Adrenal gland (tissue), 12 donors: ENCODE data around the gene C2CD3. TPM values are rescaled to one million over a fixed set of nuclear protein-coding genes. Genes with fewer than 3 reads are reported as not detected.

Experiments
- DNase-seq, 7 donors: peaks; one replicate each; pipeline ENCODE4 v3.0.0-alpha.2; 2019 to 2020
- H3K27ac ChIP-seq, 5 donors: fragments of 200-600 bp; sonication (generic) in 4 of 5; 1 replicate in 3 of 5; 2 replicates in 2 of 5; pipeline versions ENCODE4 v1.5.1 to v1.8.0; 2016 to 2020; ENCODE audit warnings: mild to moderate bottlenecking in 1 of 5
- H3K27me3 ChIP-seq: fragments of 200-600 bp; 2 replicates; pipeline ENCODE4 v1.8.0; 2021
- H3K36me3 ChIP-seq, 2 donors: fragments of 200-600 bp; replicated peaks in 1 of 2; 1 replicate in 1 of 2; 2 replicates in 1 of 2; pipeline versions ENCODE4 v1.5.1 to v1.8.0; 2018 to 2022
- H3K4me1 ChIP-seq, 2 donors: fragments of 200-600 bp; replicated peaks in 1 of 2; 1 replicate in 1 of 2; 2 replicates in 1 of 2; pipeline versions ENCODE4 v1.5.1 to v1.8.0; 2018 to 2021
- H3K4me3 ChIP-seq, 4 donors: fragments of 200-600 bp; sonication (generic) in 3 of 4; one replicate each; pipeline ENCODE4 v1.5.1; 2016 to 2018
- H3K9me3 ChIP-seq, 3 donors: fragments of 200-600 bp; sonication (generic) in 1 of 3; replicated peaks in 1 of 3; 1 replicate in 2 of 3; 2 replicates in 1 of 3; pipeline versions ENCODE4 v1.5.1 to v1.8.0; 2016 to 2021
- POLR2A ChIP-seq, 2 donors: fragments of 450-650 bp; IDR thresholded peaks; one replicate each; pipeline ENCODE4 v1.6.1; 2017; ENCODE audit warnings: antibody characterized with exemption in 2 of 2, mild to moderate bottlenecking in 2 of 2, moderate library complexity in 1 of 2
- WGBS, 4 donors: extraction: QIAGEN DNeasy Blood & Tissue Kit in 2 of 4; methylation state at CpG; one replicate each; pipeline versions ENCODE4 v1.1.5 to v1.1.7; 2013 to 2017; 5-methylcytosine and 5-hydroxymethylcytosine counted together
- intact Hi-C, 2 donors: fragments of 100-400 bp; cut with DNase I; formaldehyde crosslinking; loops; one replicate each; pipeline versions ENCODE4 v1.14.1 to v1.15.0; 2022 to 2023
- polyA plus RNA-seq, 3 donors: library from polyadenylated mRNA; stranded (reverse); fragments of 200-250 nt in 2 of 3; fragments of 350-450 nt in 1 of 3; fragmentation: Illumina TruSeq in 1 of 3; extraction: RNeasy Lipid Tissue Mini Kit (QIAGEN cat#74804) in 1 of 3; gene quantifications; one replicate each; pipeline ENCODE4 v1.2.3, GENCODE V29; 2013 to 2014
- total RNA-seq, 9 donors: library from RNA; depleted of rRNA in 4 of 9; stranded (reverse); fragments of >200 nt in 4 of 9; fragments of 120-200 nt in 1 of 9; fragmentation: NEBNext Ultra II Directional in 1 of 9; extraction: Animal tissue kit (Norgen Biotek cat#: 25700) in 1 of 9; gene quantifications; one replicate each; pipeline versions ENCODE4 v1.1.0 to v1.2.4, GENCODE V29; 2013 to 2023
- TF ChIP-seq, protein P1 (sequence below), 6 experiments: fragments of 450-650 bp in 4 of 6; fragments of 200-600 bp in 2 of 6; sonication (generic) in 1 of 6; IDR thresholded peaks; 1 replicate in 5 of 6; 2 replicates in 1 of 6; pipeline versions ENCODE4 v1.5.1 to v1.8.0; 2016 to 2021; ENCODE audit warnings: antibody characterized with exemption in 6 of 6, mild to moderate bottlenecking in 2 of 6, moderate library complexity in 1 of 6
- donor health status: healthy with polysubstance abuse.
- donor health status: Bipolar disorder and iron deficiency.
- donor health status: DM: yes; HTN: yes; CAD: no.
- donor health status: DM: no; HTN: no; CAD: no.
- donor health status: DM: no; HTN: no; CAD: no.
- donor health status: DM: yes; HTN: yes; CAD: no.

Gene C2CD3
- total and polyA plus RNA-seq, 12 donors = 14.5 to 42.8 (median 25.5) TPM

DNA sequence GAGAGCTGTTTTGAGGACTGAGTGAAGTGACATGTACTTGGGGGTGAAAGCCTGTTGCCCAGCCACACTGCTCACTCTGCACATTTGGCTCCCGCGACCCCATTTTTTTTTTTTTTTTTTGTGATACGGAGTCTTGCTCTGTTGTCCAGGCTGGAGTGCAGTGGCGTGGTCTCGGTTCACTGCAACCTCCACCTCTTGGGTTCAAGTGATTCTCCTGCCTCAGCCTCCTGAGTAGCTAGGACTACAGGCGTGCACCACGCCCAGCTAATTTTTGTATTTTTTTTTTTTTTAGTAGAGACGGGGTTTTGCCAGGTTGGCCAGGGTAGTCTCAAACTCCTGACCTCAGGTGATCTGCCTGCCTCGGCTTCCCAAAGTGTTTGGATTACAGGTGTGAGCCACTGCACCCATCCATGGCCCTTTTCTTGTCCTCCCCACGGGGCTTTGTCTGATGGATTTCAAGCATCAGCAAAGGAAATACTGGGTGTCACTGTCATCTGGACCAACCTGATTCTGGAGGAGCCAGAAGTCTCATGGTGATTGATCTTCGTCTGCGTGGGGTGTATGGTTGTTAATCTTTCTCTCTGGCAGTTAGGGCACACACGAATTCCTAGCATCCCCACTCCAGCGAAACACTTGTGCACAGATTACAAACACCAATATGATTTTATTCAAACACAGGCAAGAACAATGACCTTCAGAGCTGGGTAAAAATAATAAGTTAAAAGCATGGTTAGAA is 158.6 kb downstream of the C2CD3 start:
- Histone ChIP-seq H3K9me3 (no peaks in the 10 kb centered on the region), H3K36me3 (no peaks in the 10 kb centered on the region), H3K27me3 (no peaks in the 10 kb centered on the region), H3K4me3 (no peak overlapping the region), H3K4me1 (peaks cover 0 to 4% of the 10 kb centered on the region in 2 donors), H3K27ac (no peak overlapping the region)
- no peak for DNase-seq
- WGBS, 4 donors = 95 to 96% (median 95%) methylated on average over 14 of the region's 14 CpGs
- no peak for TF ChIP-seq POLR2A (IDR thresholded peaks at IDR 0.05)
- TF ChIP-seq, protein P1, sequence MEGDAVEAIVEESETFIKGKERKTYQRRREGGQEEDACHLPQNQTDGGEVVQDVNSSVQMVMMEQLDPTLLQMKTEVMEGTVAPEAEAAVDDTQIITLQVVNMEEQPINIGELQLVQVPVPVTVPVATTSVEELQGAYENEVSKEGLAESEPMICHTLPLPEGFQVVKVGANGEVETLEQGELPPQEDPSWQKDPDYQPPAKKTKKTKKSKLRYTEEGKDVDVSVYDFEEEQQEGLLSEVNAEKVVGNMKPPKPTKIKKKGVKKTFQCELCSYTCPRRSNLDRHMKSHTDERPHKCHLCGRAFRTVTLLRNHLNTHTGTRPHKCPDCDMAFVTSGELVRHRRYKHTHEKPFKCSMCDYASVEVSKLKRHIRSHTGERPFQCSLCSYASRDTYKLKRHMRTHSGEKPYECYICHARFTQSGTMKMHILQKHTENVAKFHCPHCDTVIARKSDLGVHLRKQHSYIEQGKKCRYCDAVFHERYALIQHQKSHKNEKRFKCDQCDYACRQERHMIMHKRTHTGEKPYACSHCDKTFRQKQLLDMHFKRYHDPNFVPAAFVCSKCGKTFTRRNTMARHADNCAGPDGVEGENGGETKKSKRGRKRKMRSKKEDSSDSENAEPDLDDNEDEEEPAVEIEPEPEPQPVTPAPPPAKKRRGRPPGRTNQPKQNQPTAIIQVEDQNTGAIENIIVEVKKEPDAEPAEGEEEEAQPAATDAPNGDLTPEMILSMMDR (IDR thresholded peaks at IDR 0.05) = no peak
- intact Hi-C loops = no loop called here

DNA sequence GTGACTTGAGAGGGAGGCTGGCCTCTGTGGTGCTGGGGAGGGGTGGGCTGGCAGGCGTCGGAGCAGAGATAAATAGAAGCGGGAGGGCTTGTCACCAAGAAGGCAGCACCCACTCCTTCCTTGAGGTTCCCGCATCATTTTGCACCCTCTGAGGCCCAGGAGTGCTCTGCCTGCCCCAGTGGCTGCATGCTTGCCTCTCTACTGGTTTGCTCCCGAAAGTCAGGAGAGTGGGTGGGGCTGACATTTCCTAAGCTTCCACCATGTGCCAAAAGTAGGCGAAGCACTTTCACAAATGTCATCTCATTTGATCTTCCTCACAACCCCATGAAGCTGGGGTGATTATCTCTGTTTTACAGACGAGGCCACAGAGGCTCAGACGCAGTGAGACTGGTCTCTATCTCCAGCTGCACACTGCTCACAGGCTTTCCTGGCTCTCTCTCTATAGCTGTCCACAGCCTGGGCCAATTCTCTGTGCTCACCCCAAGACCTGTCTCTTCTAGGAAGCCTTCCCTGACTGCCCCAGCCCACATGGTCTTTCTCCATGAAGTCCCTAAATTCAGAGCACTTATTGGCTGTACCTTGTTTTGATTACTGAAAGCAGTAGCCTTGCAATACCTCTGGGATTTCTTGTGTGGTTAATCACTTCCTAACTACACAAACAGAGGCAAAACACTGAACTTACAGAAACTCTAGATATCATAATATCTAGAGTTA is 159.3 kb downstream of the C2CD3 start:
- Histone ChIP-seq H3K4me1 (peaks cover 0 to 4% of the 10 kb centered on the region in 2 donors), H3K27me3 (no peaks in the 10 kb centered on the region), H3K9me3 (no peaks in the 10 kb centered on the region), H3K36me3 (no peaks in the 10 kb centered on the region), H3K27ac (no peak overlapping the region), H3K4me3 (no peak overlapping the region)
- TF ChIP-seq, protein P1 (IDR thresholded peaks at IDR 0.05) = no peak
- no peak for TF ChIP-seq POLR2A (IDR thresholded peaks at IDR 0.05)
- intact Hi-C loops = no loop called here
- no peak for DNase-seq
- WGBS, 4 donors = 82 to 88% (median 85%) methylated on average over 5 to 8 of the region's 8 CpGs

DNA sequence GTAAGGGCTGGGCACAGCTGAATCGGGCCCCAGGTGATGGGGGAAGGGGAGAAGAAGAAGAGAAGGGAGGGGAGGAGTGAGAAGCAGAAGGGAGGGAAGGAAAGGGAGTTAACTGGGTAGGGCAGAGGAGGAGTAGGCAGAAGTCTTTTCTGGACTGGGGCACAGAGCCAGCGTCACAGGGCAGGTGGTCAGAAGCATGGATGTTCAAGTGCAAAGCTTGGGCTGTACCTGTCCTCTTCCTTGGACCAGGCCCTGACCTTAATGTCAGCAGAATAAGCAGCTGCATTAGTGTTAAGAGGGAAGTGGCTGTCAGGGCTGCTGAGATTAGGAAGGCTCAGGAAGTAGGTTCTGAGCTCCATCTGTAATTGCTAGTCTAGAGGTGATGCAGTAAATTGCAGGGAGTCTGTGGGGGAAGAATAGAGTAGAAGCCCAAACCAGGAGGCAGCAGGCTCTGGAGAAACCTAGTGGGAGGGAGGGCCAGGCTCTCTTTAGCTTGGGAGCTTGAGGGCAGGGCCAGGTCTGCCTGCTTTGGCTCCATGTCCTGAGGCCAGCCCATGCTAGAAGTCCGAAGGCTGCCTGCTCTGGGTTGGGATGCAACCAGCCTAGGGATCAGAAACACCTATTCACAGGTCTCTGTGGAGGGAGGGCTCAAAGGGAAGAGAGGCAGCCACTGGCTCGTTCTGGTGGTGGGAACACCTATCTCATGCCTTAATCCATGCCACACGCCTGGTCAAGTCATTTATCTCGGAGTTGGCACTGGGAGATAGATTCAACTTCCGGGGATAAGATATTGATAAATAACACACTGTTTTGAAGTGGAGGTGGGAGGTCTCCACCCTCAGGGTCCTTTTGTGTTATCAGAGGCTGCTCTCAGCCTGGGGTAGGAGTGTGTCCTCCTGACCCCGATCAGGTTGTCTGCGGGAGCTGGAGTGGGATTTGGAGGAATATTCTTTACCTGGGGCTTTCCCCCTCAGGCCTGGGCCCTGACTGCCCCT is 160.2 kb downstream of the C2CD3 start:
- no peaks in the 10 kb centered on the region for H3K27me3 ChIP-seq
- 93 to 97% (median 95%) methylated on average over 9 of the region's 9 CpGs for WGBS, 4 donors
- H3K36me3 ChIP-seq = no peaks in the 10 kb centered on the region
- DNase-seq = no peak
- intact Hi-C loops = no loop called here
- no peak overlapping the region for H3K27ac ChIP-seq
- no peak overlapping the region for H3K4me3 ChIP-seq
- no peak for TF ChIP-seq POLR2A (IDR thresholded peaks at IDR 0.05)
- TF ChIP-seq, protein P1 (IDR thresholded peaks at IDR 0.05) = no peak
- peaks cover 0 to 4% of the 10 kb centered on the region in 2 donors for H3K4me1 ChIP-seq
- H3K9me3 ChIP-seq = no peaks in the 10 kb centered on the region
